ENCODE data around the gene ECE1.
A peak's percentile ranks its signal among the peaks of the same experiment; 100 is the strongest.
"Not testable (repeated sequence)": the region's sequence is repeated elsewhere in the genome, so short reads cannot be mapped to it uniquely, and the experiment has no call there.

ECE1 gene

GRCh38 chr1:21175324-21175669 lies 115.0 kb downstream of the ECE1 start:
- DNase-seq: peak; percentile 57

GRCh38 chr1:21174654-21175323 lies 115.5 kb downstream of the ECE1 start:
- DNase-seq: no peak

- no peak for DNase-seq
Measured at GRCh38 chr1:21174230-21174629, 116.0 kb downstream of the ECE1 start.

GRCh38 chr1:21173096-21173495 lies 117.2 kb downstream of the ECE1 start:
- not testable (repeated sequence) for DNase-seq

- DNase-seq: not testable (repeated sequence)
Measured at GRCh38 chr1:21170837-21171236, 119.4 kb downstream of the ECE1 start.

GRCh38 chr1:21168444-21168843 lies 121.8 kb downstream of the ECE1 start:
- DNase-seq: no peak

All from activated CD4-positive, alpha-beta T cell treated with anti-CD3 and anti-CD28 coated beads, Interleukin-2, Interleukin-6, amounts not matched to agents 100 ng/mL and 50 ng/mL, durations not matched to agents 16 hours and 8 hours (primary cell).